Measurements from ENCODE around the gene SLC7A10. TPM values are rescaled to one million over a fixed set of nuclear protein-coding genes. Genes with fewer than 3 reads are reported as not detected.

The SLC7A10 gene
- total RNA-seq, 4 donors from 2014 or later: not detected

DNA sequence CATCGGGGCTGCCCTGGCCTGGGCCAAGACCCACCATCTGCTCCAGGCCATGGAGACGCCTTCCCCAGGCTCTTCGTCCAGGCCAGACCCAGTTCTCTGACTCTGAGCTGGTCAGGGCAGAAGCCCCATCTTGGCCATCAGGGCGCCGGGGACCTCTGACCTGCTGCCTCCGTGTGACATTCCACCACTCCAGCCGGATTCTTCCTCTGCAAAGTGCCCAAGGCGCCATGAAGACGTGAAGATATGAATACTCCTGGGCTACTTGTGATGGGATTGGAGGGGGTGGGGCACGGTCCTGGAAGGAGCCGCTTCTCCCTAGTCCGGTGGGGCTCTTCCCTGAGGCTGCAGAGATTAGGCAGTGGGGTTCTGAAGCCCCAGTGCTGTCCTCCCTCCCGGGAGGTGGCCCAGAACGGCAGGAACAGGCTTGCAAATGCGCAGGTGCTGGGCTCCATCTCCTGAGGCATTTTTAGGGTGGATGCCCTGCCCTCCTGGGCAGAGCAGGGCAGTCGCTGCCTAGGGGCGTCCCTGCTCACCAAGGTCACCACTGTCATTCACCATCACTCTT lies 26.0 kb upstream of the SLC7A10 start:
- no peak overlapping the region for H3K4me3 ChIP-seq
- H3K27ac ChIP-seq: no peak overlapping the region
- H3K9me3 ChIP-seq: no peaks in the 10 kb centered on the region
- in situ Hi-C loops (cut with MboI; ENCODE audit: low sequenced_read_pairs in 4 of 4) (no loop called here), intact Hi-C loops (cut with DNase I; ENCODE audit: low total_unique reads) (no loop called here)
- no peaks in the 10 kb centered on the region for H3K4me1 ChIP-seq
- no peak for ATAC-seq
- no peaks in the 10 kb centered on the region for H3K27me3 ChIP-seq
- TF ChIP-seq, protein P1, sequence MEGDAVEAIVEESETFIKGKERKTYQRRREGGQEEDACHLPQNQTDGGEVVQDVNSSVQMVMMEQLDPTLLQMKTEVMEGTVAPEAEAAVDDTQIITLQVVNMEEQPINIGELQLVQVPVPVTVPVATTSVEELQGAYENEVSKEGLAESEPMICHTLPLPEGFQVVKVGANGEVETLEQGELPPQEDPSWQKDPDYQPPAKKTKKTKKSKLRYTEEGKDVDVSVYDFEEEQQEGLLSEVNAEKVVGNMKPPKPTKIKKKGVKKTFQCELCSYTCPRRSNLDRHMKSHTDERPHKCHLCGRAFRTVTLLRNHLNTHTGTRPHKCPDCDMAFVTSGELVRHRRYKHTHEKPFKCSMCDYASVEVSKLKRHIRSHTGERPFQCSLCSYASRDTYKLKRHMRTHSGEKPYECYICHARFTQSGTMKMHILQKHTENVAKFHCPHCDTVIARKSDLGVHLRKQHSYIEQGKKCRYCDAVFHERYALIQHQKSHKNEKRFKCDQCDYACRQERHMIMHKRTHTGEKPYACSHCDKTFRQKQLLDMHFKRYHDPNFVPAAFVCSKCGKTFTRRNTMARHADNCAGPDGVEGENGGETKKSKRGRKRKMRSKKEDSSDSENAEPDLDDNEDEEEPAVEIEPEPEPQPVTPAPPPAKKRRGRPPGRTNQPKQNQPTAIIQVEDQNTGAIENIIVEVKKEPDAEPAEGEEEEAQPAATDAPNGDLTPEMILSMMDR (IDR thresholded peaks at IDR 0.05 in 4 of 5, conservative IDR thresholded peaks at IDR 0.05 in 1 of 5): no peak
- no peak for TF ChIP-seq POLR2A (IDR thresholded peaks at IDR 0.05)
- no peaks in the 10 kb centered on the region for H3K36me3 ChIP-seq
- no peak for DNase-seq

DNA sequence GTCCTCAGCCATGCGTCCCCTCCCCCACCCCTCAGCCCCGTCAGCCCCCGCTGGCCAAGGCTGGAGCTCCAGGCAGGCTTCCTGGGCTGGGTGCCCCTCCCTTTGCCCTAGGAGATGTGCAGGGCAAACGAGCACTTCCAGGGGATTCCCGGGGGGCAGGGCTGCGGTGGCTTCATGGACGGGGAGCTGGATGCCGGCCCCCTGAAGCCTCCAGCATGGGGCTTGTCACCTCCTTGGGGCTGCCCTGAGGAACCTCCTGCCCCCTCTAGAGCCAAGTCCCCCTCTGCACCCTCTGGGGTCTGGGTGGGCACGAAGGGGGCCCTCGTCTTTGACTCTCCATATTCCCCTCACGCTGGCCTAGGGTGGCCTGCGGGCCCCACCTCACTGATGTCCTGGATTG lies 25.4 kb upstream of the SLC7A10 start:
- DNase-seq: no peak
- intact Hi-C loops (cut with DNase I; ENCODE audit: low total_unique reads): no loop called here
- TF ChIP-seq, protein P1 (IDR thresholded peaks at IDR 0.05 in 4 of 5, conservative IDR thresholded peaks at IDR 0.05 in 1 of 5): no peak
- no peak for TF ChIP-seq POLR2A (IDR thresholded peaks at IDR 0.05)
- Histone ChIP-seq H3K36me3 (no peaks in the 10 kb centered on the region), H3K9me3 (no peaks in the 10 kb centered on the region), H3K27ac (no peak overlapping the region), H3K4me3 (no peak overlapping the region), H3K27me3 (no peaks in the 10 kb centered on the region), H3K4me1 (no peaks in the 10 kb centered on the region)
- no peak for ATAC-seq
- in situ Hi-C loops (cut with MboI; ENCODE audit: low sequenced_read_pairs in 4 of 4): no loop called here

DNA sequence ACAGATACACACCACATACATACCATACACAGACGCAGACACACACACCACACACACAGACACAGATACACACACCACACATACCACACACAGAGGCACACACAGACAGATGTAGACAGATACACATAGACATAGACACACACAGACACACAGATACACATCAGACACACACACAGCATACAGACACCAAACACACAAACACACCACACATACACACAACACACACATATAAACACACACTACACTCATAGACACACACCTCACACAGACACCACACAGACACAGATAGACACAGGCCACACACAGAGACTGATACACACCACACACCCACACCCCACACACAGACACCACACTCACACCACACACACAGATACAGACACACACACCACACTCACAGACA lies 24.9 kb upstream of the SLC7A10 start:
- Histone ChIP-seq H3K4me1 (no peaks in the 10 kb centered on the region), H3K9me3 (no peaks in the 10 kb centered on the region), H3K4me3 (no peak overlapping the region), H3K36me3 (no peaks in the 10 kb centered on the region), H3K27ac (no peak overlapping the region), H3K27me3 (no peaks in the 10 kb centered on the region)
- no peak for ATAC-seq
- no peak for DNase-seq
- intact Hi-C loops (cut with DNase I; ENCODE audit: low total_unique reads) (no loop called here), in situ Hi-C loops (cut with MboI; ENCODE audit: low sequenced_read_pairs in 4 of 4) (no loop called here)
- TF ChIP-seq, protein P1 (IDR thresholded peaks at IDR 0.05 in 4 of 5, conservative IDR thresholded peaks at IDR 0.05 in 1 of 5): no peak
- TF ChIP-seq POLR2A (IDR thresholded peaks at IDR 0.05): no peak

DNA sequence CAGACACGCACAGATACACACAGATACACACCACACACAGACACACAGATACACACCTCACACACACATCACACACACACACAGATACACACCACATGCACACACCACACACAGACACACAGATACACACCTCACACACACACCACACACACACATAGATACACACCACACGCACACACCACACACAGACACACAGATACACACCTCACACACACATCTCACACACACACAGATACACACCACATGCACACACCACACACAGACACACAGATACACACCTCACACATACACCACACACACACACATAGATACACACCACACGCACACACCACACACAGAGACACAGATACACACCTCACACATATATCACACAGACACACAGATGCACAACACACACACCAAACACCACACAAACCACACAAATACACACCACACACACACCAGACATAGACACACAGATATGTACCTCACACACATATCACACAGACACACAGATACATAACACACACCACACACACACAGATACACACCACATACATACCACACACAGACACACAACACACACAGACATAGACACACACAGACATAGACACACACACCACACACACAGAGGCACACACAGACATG lies 24.2 kb upstream of the SLC7A10 start:
- TF ChIP-seq POLR2A (IDR thresholded peaks at IDR 0.05): no peak
- TF ChIP-seq, protein P1 (IDR thresholded peaks at IDR 0.05 in 4 of 5, conservative IDR thresholded peaks at IDR 0.05 in 1 of 5): no peak
- H3K36me3 ChIP-seq: no peaks in the 10 kb centered on the region
- ATAC-seq (no peak), DNase-seq (no peak)
- H3K27me3 ChIP-seq: no peaks in the 10 kb centered on the region
- intact Hi-C loops (cut with DNase I; ENCODE audit: low total_unique reads): loop anchor here (5.0 kb wide), 1 partner anchor 42 kb away; no protein-coding TSS in a partner anchor
- no peaks in the 10 kb centered on the region for H3K4me1 ChIP-seq
- no peak overlapping the region for H3K4me3 ChIP-seq
- in situ Hi-C loops (cut with MboI; ENCODE audit: low sequenced_read_pairs in 4 of 4): loop anchor here in 3 of 4 donors (25.0 kb wide), 1 partner anchor 512 kb away; no protein-coding TSS in a partner anchor
- no peaks in the 10 kb centered on the region for H3K9me3 ChIP-seq
- H3K27ac ChIP-seq: no peak overlapping the region
